ENCODE measurements around the gene DRAM1.
"Not testable (repeated sequence)": the region's sequence is repeated elsewhere in the genome, so short reads cannot be mapped to it uniquely, and the experiment has no call there.

Gene DRAM1

DNA sequence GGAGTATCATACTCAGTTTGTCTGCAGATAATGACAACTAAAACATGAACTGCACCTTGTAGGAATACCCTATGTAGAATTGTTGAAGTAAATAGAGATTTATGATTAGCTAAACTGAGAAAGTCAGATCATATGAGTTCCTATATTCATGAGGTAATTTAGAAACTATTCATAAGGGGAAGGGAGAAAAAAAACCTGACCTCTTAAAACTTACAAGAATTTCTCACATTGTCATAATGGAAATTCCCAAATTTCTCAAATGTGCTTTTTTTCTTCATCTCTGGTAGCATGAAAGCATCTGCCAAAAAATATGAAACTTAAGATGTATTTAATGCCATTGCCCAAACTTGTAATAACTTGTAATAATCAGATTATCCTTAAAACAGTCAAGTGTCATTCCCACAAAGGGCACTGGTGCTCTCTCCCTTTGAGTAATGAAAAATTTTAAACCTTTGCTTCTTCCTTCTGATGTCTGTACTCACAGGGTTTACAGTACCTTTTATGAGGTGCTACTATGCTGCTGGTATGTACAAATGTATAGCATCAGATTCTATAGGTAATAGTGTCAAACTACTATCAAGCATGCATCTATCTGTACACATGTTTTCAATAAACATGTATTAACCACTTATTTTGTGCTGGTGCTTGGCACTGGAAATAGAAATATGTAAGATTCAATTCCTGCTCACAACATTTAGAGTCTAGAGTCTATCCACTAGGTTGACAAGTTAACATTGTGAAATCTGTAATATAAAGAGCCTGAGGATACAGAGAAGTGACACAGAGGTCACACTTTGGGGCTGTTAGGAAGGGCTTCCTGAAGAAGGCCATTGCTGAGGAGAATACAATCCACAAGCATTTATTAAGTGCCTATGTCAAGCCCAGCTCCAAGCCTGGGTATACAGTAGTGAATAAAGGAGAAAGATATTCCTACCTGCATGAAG is 17.4 kb upstream of the DRAM1 start:
- no peak for DNase-seq

DNA sequence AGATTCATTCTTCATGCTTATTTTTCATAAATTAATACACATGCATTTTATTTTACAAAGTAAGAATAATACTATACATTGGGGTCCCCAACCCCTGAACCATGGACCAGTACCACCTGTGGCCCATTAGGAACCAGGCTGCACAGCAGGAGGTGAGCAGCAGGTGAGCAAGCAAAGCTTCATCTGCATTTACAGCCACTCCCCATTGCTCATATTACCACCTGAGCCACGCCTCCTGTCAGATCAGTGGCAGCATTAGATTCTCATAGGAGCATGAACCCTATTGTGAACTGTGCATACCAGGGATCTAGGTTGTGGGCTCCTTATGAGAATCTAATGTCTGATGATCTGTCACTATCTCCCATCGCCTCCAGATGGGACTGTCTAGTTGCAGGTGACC is 15.7 kb upstream of the DRAM1 start:
- not testable (repeated sequence) for DNase-seq

DNA sequence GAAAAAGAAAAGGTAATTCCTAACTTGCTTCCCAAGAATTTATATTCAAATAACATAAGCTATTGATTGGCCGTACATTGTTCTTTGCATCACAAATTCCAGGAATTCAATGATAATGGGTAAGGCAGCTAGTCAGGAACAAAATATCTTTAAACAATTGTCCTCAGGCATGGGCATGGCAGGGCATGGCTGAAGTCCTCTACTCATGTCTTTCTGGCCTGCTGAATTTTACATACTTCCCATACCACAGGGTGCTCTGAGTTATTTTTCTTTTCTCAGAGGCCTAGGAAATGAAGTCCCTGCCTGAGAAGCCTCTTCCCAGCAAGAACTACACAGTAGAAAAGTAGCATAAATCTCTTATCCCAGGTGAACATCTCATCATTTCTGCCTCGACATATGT is 15.1 kb upstream of the DRAM1 start:
- DNase-seq = no peak

DNA sequence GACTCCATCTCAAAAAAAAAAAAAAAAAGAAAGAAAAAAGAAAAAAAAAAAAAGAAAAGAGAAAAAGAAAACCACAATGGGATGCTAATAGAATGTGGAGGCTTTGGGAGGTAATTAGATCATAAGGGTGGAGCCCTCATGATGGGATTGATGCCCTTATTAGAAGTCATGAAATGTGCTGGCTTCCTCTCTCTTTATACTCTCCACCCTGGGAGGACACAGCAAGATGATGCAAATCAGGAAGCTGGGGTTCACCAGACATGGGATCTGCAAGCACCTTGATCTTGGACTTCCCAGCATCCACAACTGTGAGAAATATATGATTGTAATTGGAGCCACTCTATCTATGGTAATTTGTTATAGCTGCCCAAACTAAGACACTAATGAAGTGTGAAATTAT is 13.4 kb upstream of the DRAM1 start:
- DNase-seq = no peak

DNA sequence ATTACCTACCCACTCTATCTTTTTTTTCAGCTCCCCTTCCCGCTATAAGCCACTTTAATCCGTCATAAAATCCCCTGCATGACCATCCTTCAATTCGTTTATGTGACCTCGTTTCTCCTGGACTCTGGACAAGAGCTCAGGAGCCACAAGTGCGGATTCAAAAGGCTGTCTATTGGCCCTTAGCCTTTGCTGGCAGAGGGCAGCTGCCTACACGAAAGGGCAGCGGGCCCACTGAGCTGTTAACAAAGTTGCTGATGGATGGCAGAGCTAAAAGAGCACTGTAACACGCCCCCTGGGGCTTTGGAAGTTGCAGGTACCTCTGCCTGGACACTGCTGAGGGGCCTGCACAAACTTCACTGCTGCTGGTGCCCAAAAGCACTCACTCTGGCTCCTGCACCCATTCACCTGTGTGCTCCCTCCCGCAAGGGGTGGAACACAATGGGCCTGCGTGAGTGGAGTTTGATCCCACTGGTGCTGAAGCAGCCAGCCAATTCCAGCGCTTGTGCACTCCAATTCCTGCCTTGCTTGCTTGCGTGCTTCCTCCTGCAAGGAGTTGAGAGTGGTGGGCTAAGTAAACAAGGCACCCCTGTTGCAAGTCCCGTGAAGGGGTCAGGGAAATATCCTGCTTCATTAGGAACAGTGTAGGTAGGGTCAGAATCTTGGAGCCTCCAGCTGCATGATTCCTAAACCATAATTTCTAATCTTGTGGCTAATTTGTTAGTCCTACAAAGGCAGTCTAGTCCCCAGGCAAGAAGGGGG is 10.6 kb upstream of the DRAM1 start:
- DNase-seq = no peak

DNA sequence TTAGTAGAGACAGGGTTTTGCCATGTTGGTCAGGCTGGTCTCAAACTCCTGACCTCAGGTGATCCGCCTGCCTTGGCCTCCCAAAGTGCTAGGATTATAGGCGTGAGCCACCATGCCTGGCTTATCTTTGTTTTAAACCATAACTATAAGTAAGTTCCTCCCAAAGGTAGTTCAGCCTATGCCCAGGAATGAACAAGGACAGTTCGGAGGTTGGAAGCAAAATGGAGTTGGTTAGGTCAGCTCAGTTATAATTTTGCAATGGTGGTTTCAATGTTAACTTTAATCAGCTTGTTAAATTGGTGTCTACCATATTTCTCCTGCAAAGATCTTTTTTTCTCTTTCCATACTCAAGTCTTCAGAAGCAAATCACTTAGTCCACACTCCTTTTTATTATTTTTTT is 9.8 kb upstream of the DRAM1 start:
- DNase-seq = not testable (repeated sequence)

DNA sequence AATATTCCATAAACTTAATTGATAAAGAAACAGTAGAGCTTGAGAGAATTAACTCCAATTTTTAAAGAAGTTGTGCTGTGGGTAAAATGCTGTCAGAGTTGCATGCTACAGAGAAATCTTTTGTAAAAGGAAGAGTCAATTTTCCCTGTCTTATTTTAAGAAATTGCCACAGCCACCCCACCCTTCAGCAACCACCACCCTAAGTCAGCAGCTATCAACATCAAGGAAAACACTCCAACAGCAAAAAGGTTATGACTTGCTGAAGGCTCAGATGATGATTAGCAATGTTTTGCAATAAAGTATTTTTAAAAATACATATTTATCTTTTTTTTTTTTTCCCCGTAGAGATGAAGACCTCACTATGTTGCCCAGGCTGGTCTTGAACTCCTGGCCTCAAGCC is 6.5 kb upstream of the DRAM1 start:
- DNase-seq = no peak

DNA sequence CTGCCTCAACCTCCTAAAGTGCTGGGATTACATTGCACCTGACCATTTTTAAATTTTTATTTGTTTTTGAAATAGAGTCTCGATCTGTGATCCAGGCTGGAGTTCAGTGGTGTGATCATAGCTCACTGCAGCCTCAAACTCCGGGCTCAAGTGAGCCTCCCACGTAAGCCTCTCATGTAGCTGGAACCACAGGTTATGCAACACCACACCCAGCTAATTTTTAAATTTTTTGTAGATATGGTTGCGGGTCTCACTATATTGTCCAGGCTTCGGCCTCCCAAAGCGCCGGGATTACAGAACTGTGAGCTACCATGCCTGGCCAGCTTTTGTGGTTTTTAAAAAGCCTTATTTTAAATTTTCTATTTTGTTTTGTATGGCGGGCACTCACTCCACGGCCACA is 2.2 kb upstream of the DRAM1 start:
- DNase-seq = no peak

DNA sequence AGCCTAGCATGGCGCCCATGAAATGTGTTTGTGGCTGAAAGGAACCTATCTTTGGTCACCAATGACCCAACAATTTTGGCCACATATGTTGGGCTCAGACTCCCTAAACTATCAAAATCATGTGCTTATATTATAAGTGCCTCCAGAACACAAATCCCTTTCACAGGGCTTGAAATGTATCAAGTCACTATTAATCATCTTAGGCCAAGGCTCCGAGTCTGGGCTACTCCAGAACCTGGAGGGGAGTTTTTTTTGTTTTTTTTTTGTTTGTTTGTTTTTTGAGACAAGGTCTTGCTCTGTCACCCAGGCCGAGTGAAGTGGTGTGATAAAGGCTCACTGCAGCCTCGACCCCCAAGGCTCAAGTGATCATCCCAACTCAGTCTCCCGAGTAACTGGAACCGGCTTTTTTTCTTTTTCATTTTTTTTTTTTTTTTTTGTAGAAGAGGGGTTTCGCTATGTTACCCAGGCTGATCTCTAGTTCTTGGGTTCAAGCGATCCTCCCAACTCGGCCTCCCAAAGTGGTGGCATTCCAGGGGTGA is 989 bp upstream of the DRAM1 start:
- no peak for DNase-seq

DNA sequence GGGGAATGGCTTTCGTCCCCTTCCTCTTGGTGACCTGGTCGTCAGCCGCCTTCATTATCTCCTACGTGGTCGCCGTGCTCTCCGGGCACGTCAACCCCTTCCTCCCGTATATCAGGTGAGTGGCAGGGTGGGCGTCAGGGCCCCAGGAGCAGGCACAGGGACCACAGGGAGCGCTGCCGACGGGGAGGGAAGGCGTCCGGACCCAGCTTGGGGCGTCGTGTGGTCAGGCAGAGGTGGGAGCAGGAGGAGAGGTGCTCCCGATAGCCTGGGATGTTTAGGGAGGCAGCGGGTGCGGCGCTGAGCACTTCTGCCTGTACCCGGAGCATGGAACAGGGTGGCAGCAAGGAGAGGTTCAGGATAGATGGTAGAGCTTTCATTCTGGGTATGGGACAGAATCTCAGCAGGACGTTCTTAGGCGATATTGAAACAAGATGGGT is 444 bp downstream of the DRAM1 start:
- no peak for DNase-seq

DNA sequence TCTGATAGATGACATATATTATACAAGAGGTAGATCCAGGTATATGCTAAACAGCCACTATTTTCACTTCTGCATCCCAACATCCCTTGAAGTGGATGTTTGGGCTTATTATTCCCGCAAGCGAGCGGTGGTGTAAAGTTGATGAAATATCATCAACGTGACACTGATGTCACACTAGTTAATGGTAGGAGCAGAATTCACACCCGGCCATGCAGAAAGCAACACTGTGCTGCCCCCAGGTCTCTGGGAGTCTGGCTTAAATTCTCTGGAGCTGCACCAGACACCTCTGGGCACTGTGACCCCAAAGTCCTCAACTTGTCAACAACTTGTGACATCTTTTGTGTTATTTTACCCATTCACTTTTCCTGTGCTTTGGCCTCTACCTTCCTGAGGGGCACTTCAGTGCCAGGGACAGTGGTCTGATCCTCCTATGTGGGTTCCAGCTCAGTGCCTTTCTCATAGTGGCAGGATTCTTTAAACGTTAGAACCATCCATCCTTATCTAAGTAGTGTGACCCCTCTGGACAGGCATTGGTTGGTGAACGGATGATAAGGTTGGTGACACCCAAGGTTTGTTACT is 952 bp downstream of the DRAM1 start:
- DNase-seq = no peak

DNA sequence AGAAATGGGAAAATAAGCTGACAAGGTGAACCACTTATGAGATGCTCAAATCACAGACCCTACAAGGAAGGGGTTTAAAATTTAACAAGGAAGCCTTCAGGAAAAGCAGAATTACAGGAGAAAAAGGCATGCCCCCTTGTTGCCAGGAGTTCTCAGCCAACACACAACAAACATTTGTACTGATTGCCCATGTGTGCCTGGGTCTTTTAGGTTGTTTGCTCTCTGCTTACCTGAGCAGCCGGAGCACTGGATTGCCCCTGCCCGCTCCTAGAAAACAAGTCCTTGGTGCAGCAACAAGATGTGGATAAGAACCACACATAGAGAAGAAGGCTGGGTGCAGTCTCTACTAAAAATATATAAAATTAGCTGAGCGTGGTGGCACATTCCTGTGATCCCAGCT is 3.4 kb downstream of the DRAM1 start:
- DNase-seq = no peak

DNA sequence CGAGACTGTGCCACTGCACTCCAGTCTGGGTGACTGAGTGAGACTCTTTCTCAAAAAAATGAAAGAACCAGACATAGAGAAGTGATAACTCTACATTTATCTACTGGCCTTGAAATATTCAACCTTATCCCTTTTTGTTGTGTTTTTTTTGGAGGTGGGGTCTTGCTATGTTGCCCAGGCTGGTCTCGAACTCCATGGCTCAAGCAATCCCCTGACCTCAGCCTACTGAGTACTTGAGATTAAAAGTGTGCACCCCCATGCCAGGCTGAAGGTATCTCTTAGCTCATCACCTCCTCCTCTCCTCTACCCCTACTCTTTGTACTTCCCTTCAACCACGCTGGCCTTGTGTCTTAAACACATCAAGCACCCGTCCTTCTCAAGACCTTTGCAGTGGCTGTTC is 3.8 kb downstream of the DRAM1 start:
- DNase-seq = no peak

DNA sequence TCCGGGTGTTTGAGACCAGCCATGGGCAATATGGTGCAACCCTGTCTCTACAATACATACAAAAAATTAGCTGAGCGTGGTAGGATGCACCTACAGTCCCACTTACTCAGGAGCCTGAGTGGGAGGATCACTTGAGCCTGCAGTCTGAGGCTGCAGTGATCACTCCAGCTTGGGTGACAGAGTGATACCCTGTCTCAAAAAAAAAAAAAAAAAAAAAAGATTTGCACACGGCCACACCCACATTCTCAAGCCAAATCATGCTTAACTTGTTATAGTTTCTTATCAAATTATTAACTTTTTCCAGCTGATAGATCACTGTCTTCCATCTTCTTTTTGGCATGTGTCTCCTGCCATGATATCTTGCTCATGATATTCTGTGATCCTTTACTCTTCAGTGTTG is 6.8 kb downstream of the DRAM1 start:
- no peak for DNase-seq

DNA sequence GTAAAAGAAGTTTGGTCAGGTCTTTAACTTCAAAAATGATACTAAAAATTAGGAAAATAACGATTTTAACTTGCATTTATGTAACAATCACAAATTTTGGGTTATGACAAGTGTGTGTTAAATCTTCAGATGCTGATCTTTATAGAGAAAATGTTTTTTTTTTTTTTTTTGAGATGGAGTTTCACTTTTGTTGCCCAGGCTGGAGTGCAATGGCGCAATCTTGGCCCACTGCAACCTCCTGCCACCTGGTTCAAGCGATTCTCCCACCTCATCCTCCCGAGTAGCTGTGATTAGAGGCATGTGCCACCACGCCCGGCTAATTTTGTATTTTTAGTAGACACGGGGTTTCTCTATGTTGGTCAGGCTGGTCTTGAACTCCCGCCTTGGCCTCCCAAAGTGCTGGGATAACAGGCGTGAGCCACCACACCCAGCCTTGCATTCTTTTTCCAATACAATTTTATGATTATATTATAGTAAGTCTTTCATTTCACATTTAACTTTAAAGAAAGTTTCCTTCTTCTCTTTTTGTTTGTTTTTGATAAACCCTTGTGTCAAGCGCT is 7.5 kb downstream of the DRAM1 start:
- DNase-seq = not testable (repeated sequence)

DNA sequence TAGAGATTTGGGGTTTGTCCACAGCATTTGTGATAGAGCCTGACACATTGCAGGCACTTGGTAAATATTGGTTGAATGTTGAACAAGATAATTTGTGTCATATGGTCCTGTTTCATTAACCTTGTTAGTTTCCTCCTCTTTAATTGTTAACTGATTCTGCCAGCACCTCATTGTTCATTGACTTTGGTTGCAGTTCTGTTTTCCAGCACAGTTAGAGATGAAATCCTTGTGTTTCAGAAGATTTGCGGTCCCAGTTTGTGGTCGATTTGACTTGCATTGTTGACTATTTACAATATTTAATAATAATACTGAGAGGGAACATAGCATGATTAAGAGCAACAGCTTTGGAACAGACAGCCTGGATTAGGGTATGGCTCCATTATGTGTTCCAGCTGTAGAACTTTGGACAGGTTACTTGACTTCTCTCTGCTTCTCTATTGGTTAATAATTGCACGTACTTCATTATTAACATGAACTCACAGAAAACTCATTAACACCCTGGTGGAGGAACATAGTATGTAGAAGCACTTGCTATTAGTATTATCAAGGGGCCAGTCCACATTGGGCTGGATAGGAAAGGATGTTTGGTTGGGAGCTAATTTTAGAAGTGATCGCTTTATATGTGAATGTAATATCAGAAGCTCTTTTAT is 8.7 kb downstream of the DRAM1 start:
- DNase-seq = no peak

DNA sequence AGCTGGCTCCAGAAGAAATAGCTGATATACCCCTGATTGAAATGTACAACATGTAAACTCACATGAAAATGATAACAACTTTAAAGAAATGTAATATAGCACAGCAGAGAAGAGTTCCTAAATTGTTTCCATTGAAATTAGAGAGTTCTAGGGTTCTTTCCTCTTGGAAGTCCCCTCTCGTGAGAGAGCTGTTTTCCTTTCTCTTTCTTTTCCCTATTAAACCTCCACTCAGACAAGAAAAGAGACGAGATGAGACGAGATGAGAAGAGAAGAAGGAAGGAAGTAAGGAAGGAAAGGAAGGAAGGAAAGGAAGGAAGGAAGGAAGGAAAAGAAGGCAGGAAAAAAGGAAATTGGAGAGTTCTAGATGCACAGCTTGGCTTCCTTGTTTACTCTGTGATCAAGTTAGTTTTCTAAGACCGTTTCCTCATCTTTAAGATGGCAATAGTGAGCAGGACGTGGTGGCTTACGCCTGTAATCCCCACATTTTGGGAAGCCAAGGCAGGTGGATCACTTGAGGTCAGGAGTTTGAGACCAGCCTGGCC is 11.9 kb downstream of the DRAM1 start:
- DNase-seq = no peak

DNA sequence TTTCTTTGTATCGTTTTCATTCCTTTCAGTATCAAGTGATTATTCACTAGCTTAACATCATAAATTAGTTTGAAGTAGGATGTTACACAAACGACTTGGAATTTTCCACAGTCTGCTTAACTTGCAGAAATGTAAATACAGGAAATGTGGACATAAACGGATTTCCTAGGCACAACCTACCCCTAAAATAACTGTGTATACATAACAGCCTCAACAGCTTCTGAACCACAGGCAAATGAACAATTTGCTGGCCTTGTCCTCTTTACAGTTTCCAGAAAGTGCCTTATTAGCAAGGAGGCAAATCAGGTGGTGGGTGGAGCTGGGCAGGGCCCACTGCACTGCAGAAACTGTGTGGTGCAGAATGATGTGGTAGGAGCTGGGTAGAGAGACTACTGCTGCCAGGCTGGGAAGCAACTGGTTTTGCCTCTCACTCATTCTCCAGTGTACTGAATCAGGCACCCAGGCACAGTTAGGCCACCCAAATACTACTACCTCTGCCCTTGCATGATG is 14.1 kb downstream of the DRAM1 start:
- DNase-seq = no peak

DNA sequence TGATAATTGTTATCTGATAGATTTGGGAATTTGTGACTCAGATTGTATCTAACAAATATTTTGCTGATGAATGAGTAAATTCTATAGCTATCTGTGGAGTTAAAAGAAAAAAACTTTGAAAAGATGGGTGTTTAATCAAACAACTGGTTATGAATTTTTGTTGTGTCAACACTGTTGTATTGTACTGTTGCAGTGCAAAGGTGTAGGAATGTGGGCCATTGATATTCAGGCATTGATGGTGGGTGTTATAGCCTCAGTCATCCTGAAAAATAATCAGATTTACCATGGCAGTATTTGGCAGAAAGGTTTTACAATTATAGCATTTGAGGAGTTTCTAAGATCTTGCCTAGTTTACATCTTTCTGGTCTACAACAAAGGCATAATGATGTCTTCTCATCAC is 15.4 kb downstream of the DRAM1 start:
- no peak for DNase-seq

DNA sequence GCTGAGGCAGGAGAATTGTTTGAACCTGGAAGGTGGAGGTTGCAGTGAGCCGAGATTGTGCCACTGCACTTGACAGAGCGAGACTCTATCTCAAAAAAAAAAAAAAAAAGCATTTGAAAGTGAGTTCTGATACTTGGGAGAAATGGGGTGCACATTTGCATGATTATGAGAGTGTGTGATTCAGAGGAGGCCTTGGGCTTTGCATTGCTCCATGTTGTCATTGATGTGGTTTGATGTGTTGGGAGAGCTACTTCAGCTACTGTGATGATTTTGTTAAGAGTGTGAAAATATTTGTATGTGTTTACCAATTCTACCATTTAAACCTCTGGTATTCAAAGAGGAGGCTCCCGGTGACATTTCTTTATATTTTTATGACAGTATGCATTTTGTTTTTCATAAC is 24.4 kb downstream of the DRAM1 start:
- DNase-seq = no peak

DNA sequence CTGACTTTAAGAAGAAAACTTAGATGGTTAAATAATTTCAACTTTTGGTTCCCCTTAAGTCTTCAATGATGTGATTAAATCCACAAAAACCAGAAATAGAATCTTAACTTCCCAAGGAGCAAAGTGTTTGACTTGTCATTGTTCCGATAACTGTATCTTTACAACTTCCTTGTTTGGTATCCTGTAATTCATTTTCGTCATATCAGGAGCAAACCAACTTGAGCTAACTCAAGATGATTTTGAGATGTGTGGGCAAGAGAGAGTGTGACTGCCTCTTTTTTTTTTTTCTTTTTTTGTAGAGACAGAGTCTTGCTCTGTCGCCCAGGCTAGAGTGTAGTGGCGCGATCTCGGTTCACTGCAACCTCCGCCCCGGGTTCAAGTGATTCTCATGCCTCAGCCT is 25.3 kb downstream of the DRAM1 start:
- no peak for DNase-seq

DNA sequence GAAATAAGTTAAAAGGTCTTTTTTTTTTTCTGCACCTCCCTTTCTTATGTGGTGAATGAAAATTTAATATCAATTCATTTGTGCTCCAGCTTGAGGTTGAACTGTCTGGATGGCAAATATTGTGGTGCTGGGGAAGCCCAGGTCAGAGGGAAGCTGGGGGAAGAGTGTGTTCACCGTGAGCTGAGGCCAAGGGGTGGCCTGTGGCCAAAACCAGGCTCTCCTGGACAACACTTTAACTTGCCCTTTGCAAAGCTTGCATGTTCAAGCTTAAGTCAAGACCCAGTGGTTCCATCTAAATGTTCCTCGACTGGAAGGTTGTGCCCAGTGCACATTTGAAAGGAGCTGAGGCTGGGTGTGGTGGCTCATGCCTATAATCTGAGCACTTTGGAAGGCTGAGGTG is 28.8 kb downstream of the DRAM1 start:
- no peak for DNase-seq

Data from NK-92 treated with Interleukin-12 subunit alpha and Interleukin-12 subunit beta, amount 100 ng/mL, for 24 hours (cell line).